ENCODE data around the gene ZDHHC21.
"Not testable (repeated sequence)": the region's sequence is repeated elsewhere in the genome, so short reads cannot be mapped to it uniquely, and the experiment has no call there.

ZDHHC21 gene

GRCh38 chr9:14670718-14671117 lies 22.5 kb downstream of the ZDHHC21 start:
- Histone ChIP-seq H3K27ac (ENCODE audit: low read depth, low read length) (no peak overlapping the region), H4K20me1 (ENCODE audit: control insufficient read depth, insufficient read depth, low read depth, low read length) (no peaks in the 10 kb centered on the region), H3K79me2 (ENCODE audit: control insufficient read depth, low read length) (no peaks in the 10 kb centered on the region), H3K36me3 (ENCODE audit: control insufficient read depth, low read length) (peaks cover 3% of the 10 kb centered on the region), H3K4me3 (ENCODE audit: low read length) (no peak overlapping the region), H3K27me3 (ENCODE audit: control insufficient read depth, low read length) (no peaks in the 10 kb centered on the region), H3K9me2 (replicated peaks; ENCODE audit: control insufficient read depth, low read length) (no peaks in the 10 kb centered on the region), H3F3A (ENCODE audit: control insufficient read depth, insufficient read depth) (no peaks in the 10 kb centered on the region), H3K9me3 (ENCODE audit: control insufficient read depth, insufficient read depth, low read length) (no peaks in the 10 kb centered on the region), H3K4me1 (ENCODE audit: control insufficient read depth, low read length) (no peaks in the 10 kb centered on the region), H3K4me2 (ENCODE audit: low read length) (no peak overlapping the region)
- TF ChIP-seq, protein P1, sequence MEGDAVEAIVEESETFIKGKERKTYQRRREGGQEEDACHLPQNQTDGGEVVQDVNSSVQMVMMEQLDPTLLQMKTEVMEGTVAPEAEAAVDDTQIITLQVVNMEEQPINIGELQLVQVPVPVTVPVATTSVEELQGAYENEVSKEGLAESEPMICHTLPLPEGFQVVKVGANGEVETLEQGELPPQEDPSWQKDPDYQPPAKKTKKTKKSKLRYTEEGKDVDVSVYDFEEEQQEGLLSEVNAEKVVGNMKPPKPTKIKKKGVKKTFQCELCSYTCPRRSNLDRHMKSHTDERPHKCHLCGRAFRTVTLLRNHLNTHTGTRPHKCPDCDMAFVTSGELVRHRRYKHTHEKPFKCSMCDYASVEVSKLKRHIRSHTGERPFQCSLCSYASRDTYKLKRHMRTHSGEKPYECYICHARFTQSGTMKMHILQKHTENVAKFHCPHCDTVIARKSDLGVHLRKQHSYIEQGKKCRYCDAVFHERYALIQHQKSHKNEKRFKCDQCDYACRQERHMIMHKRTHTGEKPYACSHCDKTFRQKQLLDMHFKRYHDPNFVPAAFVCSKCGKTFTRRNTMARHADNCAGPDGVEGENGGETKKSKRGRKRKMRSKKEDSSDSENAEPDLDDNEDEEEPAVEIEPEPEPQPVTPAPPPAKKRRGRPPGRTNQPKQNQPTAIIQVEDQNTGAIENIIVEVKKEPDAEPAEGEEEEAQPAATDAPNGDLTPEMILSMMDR (IDR thresholded peaks at IDR 0.05; ENCODE audit: low read depth, low read length, poor library complexity, severe bottlenecking): no peak
- TF ChIP-seq EZH2phosphoT487 (IDR thresholded peaks at IDR 0.05; ENCODE audit: borderline replicate concordance, low read length): no peak

GRCh38 chr9:14664022-14664421 lies 29.2 kb downstream of the ZDHHC21 start:
- not testable (repeated sequence) for H3K27me3 ChIP-seq (ENCODE audit: control insufficient read depth, low read length); H3K36me3 ChIP-seq (ENCODE audit: control insufficient read depth, low read length); H3K27ac ChIP-seq (ENCODE audit: low read depth, low read length); H3K4me3 ChIP-seq (ENCODE audit: low read length); H4K20me1 ChIP-seq (ENCODE audit: control insufficient read depth, insufficient read depth, low read depth, low read length); H3K4me2 ChIP-seq (ENCODE audit: low read length); H3K9me3 ChIP-seq (ENCODE audit: control insufficient read depth, insufficient read depth, low read length); H3K4me1 ChIP-seq (ENCODE audit: control insufficient read depth, low read length); H3F3A ChIP-seq (ENCODE audit: control insufficient read depth, insufficient read depth); H3K9me2 ChIP-seq (replicated peaks; ENCODE audit: control insufficient read depth, low read length); H3K79me2 ChIP-seq (ENCODE audit: control insufficient read depth, low read length)

- H3K4me2 ChIP-seq (ENCODE audit: low read length): no peak overlapping the region
- no peaks in the 10 kb centered on the region for H3K4me1 ChIP-seq (ENCODE audit: control insufficient read depth, low read length)
- peaks cover 4% of the 10 kb centered on the region; the same call in 1 of the 2 replicates for H3K36me3 ChIP-seq (ENCODE audit: control insufficient read depth, low read length)
- no peaks in the 10 kb centered on the region for H3F3A ChIP-seq (ENCODE audit: control insufficient read depth, insufficient read depth)
- no peaks in the 10 kb centered on the region for H3K79me2 ChIP-seq (ENCODE audit: control insufficient read depth, low read length)
- no peaks in the 10 kb centered on the region for H4K20me1 ChIP-seq (ENCODE audit: control insufficient read depth, insufficient read depth, low read depth, low read length)
- H3K4me3 ChIP-seq (ENCODE audit: low read length): no peak overlapping the region
- H3K27ac ChIP-seq (ENCODE audit: low read depth, low read length): no peak overlapping the region
- TF ChIP-seq EZH2phosphoT487 (IDR thresholded peaks at IDR 0.05; ENCODE audit: borderline replicate concordance, low read length): no peak
- TF ChIP-seq, protein P1 (IDR thresholded peaks at IDR 0.05; ENCODE audit: low read depth, low read length, poor library complexity, severe bottlenecking): no peak
- no peaks in the 10 kb centered on the region for H3K27me3 ChIP-seq (ENCODE audit: control insufficient read depth, low read length)
- H3K9me3 ChIP-seq (ENCODE audit: control insufficient read depth, insufficient read depth, low read length): no peaks in the 10 kb centered on the region
- H3K9me2 ChIP-seq (replicated peaks; ENCODE audit: control insufficient read depth, low read length): no peaks in the 10 kb centered on the region
These were observed 31.2 kb downstream of the ZDHHC21 start for GRCh38 chr9:14662060-14662453.

- H3K4me3 ChIP-seq (ENCODE audit: low read length): no peak overlapping the region
- H4K20me1 ChIP-seq (ENCODE audit: control insufficient read depth, insufficient read depth, low read depth, low read length): no peaks in the 10 kb centered on the region
- TF ChIP-seq EZH2phosphoT487 (IDR thresholded peaks at IDR 0.05; ENCODE audit: borderline replicate concordance, low read length): no peak
- TF ChIP-seq, protein P1 (IDR thresholded peaks at IDR 0.05; ENCODE audit: low read depth, low read length, poor library complexity, severe bottlenecking): peak; percentile 68
- H3K79me2 ChIP-seq (ENCODE audit: control insufficient read depth, low read length): no peaks in the 10 kb centered on the region
- no peaks in the 10 kb centered on the region for H3K9me2 ChIP-seq (replicated peaks; ENCODE audit: control insufficient read depth, low read length)
- H3K27me3 ChIP-seq (ENCODE audit: control insufficient read depth, low read length): no peaks in the 10 kb centered on the region
- H3K4me2 ChIP-seq (ENCODE audit: low read length): no peak overlapping the region
- H3K9me3 ChIP-seq (ENCODE audit: control insufficient read depth, insufficient read depth, low read length): no peaks in the 10 kb centered on the region
- no peak overlapping the region for H3K27ac ChIP-seq (ENCODE audit: low read depth, low read length)
- no peaks in the 10 kb centered on the region for H3K4me1 ChIP-seq (ENCODE audit: control insufficient read depth, low read length)
- peaks cover 4% of the 10 kb centered on the region; the same call in 1 of the 2 replicates for H3K36me3 ChIP-seq (ENCODE audit: control insufficient read depth, low read length)
- H3F3A ChIP-seq (ENCODE audit: control insufficient read depth, insufficient read depth): no peaks in the 10 kb centered on the region
These were observed 31.7 kb downstream of the ZDHHC21 start for GRCh38 chr9:14661421-14662059.

Measured in DOHH2 (cell line).